ENCODE measurements around the gene ACIN1. TPM values are rescaled to one million over a fixed set of nuclear protein-coding genes. Genes with fewer than 3 reads are reported as not detected.
A peak's percentile ranks its signal among the peaks of the same experiment; 100 is the strongest.

The ACIN1 gene
- total and polyA plus RNA-seq, 2 of the 13 experiments (the other 11 are each of a cell fraction or from before 2014, with no cell fraction given): 165 to 183 TPM

DNA sequence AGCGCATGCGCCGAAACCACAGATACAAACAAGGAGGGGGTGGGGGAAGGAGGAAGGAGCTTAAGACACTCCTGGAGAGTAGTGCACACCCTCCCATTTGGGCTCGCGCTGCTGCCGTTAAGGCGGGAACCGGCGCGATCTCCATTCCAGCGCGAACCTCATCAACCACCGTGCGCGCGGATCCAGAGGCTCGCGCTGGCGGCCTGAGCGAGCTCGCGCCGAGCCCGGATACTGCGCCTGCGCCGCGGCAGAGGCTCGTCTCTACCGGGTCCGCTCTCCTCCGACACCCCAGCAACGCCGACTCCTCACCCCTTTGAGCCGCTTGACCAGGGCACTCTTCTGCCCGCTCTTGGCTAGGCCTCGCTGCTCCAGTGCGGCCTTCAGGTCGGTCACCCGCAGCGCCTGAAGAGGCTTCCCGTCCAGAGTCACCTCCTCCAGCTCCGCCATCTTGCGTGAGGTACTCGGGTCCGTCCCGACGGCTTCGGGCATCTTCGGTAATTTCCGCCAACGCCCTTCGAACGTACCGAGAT is at the start of gene ACIN1 (continued):
- TF ChIP-seq, protein P1, sequence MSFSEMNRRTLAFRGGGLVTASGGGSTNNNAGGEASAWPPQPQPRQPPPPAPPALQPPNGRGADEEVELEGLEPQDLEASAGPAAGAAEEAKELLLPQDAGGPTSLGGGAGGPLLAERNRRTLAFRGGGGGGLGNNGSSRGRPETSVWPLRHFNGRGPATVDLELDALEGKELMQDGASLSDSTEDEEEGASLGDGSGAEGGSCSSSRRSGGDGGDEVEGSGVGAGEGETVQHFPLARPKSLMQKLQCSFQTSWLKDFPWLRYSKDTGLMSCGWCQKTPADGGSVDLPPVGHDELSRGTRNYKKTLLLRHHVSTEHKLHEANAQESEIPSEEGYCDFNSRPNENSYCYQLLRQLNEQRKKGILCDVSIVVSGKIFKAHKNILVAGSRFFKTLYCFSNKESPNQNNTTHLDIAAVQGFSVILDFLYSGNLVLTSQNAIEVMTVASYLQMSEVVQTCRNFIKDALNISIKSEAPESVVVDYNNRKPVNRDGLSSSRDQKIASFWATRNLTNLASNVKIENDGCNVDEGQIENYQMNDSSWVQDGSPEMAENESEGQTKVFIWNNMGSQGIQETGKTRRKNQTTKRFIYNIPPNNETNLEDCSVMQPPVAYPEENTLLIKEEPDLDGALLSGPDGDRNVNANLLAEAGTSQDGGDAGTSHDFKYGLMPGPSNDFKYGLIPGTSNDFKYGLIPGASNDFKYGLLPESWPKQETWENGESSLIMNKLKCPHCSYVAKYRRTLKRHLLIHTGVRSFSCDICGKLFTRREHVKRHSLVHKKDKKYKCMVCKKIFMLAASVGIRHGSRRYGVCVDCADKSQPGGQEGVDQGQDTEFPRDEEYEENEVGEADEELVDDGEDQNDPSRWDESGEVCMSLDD (CRISPR knock-in tag; IDR thresholded peaks at IDR 0.05; ENCODE audit: borderline replicate concordance): peak; percentile 85; the same call in 1 of the 2 replicates
- TF ChIP-seq DPF2 (CRISPR knock-in tag; IDR thresholded peaks at IDR 0.05; ENCODE audit: borderline replicate concordance, low read depth) (peak; percentile 79), ZNF720 (CRISPR knock-in tag; IDR thresholded peaks at IDR 0.05) (peak; percentile 92), KLF6 (CRISPR knock-in tag; IDR thresholded peaks at IDR 0.05) (peak; percentile 75; the same call in 1 of the 2 replicates), NAIF1 (CRISPR knock-in tag; IDR thresholded peaks at IDR 0.05; ENCODE audit: borderline replicate concordance) (peak; percentile 91), GABPB1 (CRISPR knock-in tag; IDR thresholded peaks at IDR 0.05) (peak; percentile 86)
- TF ChIP-seq, protein P2, sequence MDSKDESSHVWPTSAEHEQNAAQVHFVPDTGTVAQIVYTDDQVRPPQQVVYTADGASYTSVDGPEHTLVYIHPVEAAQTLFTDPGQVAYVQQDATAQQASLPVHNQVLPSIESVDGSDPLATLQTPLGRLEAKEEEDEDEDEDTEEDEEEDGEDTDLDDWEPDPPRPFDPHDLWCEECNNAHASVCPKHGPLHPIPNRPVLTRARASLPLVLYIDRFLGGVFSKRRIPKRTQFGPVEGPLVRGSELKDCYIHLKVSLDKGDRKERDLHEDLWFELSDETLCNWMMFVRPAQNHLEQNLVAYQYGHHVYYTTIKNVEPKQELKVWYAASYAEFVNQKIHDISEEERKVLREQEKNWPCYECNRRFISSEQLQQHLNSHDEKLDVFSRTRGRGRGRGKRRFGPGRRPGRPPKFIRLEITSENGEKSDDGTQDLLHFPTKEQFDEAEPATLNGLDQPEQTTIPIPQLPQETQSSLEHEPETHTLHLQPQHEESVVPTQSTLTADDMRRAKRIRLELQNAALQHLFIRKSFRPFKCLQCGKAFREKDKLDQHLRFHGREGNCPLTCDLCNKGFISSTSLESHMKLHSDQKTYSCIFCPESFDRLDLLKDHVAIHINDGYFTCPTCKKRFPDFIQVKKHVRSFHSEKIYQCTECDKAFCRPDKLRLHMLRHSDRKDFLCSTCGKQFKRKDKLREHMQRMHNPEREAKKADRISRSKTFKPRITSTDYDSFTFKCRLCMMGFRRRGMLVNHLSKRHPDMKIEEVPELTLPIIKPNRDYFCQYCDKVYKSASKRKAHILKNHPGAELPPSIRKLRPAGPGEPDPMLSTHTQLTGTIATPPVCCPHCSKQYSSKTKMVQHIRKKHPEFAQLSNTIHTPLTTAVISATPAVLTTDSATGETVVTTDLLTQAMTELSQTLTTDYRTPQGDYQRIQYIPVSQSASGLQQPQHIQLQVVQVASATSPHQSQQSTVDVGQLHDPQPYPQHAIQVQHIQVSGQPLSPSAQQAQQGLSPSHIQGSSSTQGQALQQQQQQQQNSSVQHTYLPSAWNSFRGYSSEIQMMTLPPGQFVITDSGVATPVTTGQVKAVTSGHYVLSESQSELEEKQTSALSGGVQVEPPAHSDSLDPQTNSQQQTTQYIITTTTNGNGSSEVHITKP (CRISPR knock-in tag; IDR thresholded peaks at IDR 0.05; ENCODE audit: low read depth): no peak; the same call in 1 of the 2 replicates
- TF ChIP-seq, protein P3, sequence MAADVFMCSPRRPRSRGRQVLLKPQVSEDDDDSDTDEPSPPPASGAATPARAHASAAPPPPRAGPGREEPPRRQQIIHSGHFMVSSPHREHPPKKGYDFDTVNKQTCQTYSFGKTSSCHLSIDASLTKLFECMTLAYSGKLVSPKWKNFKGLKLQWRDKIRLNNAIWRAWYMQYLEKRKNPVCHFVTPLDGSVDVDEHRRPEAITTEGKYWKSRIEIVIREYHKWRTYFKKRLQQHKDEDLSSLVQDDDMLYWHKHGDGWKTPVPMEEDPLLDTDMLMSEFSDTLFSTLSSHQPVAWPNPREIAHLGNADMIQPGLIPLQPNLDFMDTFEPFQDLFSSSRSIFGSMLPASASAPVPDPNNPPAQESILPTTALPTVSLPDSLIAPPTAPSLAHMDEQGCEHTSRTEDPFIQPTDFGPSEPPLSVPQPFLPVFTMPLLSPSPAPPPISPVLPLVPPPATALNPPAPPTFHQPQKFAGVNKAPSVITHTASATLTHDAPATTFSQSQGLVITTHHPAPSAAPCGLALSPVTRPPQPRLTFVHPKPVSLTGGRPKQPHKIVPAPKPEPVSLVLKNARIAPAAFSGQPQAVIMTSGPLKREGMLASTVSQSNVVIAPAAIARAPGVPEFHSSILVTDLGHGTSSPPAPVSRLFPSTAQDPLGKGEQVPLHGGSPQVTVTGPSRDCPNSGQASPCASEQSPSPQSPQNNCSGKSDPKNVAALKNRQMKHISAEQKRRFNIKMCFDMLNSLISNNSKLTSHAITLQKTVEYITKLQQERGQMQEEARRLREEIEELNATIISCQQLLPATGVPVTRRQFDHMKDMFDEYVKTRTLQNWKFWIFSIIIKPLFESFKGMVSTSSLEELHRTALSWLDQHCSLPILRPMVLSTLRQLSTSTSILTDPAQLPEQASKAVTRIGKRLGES (CRISPR knock-in tag; IDR thresholded peaks at IDR 0.05; ENCODE audit: borderline replicate concordance): peak; percentile 84; the same call in 1 of the 2 replicates
- TF ChIP-seq, protein P4, sequence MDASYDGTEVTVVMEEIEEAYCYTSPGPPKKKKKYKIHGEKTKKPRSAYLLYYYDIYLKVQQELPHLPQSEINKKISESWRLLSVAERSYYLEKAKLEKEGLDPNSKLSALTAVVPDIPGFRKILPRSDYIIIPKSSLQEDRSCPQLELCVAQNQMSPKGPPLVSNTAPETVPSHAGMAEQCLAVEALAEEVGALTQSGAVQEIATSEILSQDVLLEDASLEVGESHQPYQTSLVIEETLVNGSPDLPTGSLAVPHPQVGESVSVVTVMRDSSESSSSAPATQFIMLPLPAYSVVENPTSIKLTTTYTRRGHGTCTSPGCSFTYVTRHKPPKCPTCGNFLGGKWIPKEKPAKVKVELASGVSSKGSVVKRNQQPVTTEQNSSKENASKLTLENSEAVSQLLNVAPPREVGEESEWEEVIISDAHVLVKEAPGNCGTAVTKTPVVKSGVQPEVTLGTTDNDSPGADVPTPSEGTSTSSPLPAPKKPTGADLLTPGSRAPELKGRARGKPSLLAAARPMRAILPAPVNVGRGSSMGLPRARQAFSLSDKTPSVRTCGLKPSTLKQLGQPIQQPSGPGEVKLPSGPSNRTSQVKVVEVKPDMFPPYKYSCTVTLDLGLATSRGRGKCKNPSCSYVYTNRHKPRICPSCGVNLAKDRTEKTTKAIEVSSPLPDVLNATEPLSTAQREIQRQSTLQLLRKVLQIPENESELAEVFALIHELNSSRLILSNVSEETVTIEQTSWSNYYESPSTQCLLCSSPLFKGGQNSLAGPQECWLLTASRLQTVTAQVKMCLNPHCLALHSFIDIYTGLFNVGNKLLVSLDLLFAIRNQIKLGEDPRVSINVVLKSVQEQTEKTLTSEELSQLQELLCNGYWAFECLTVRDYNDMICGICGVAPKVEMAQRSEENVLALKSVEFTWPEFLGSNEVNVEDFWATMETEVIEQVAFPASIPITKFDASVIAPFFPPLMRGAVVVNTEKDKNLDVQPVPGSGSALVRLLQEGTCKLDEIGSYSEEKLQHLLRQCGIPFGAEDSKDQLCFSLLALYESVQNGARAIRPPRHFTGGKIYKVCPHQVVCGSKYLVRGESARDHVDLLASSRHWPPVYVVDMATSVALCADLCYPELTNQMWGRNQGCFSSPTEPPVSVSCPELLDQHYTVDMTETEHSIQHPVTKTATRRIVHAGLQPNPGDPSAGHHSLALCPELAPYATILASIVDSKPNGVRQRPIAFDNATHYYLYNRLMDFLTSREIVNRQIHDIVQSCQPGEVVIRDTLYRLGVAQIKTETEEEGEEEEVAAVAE (CRISPR knock-in tag; IDR thresholded peaks at IDR 0.05; ENCODE audit: borderline replicate concordance): peak; percentile 54
- TF ChIP-seq, protein P5, sequence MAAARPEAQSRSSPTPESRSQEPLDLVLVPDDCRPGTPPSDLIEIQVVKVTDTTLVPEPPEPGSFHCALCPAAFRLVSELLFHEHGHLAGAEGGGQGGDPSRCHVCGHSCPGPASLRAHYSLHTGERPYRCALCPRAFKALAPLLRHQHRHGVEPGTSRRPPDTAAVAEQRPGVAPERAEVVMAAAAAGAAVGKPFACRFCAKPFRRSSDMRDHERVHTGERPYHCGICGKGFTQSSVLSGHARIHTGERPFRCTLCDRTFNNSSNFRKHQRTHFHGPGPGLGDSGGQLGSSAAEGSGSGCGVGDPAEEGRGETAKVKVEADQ (CRISPR knock-in tag; IDR thresholded peaks at IDR 0.05; ENCODE audit: borderline replicate concordance): peak; percentile 96; the same call in 1 of the 2 replicates

All from HepG2 (cell line).